ENCODE data around the gene KIR2DL4. TPM values are rescaled to one million over a fixed set of nuclear protein-coding genes. Genes with fewer than 3 reads are reported as not detected.
"Not testable (repeated sequence)": the region's sequence is repeated elsewhere in the genome, so short reads cannot be mapped to it uniquely, and the experiment has no call there.

Gene KIR2DL4
- not detected for total RNA-seq (2021; fragmentation: NEBNext Ultra II Directional; extraction: Animal tissue kit (Norgen Biotek cat#: 25700))
- long read RNA-seq, result 0 reads

DNA sequence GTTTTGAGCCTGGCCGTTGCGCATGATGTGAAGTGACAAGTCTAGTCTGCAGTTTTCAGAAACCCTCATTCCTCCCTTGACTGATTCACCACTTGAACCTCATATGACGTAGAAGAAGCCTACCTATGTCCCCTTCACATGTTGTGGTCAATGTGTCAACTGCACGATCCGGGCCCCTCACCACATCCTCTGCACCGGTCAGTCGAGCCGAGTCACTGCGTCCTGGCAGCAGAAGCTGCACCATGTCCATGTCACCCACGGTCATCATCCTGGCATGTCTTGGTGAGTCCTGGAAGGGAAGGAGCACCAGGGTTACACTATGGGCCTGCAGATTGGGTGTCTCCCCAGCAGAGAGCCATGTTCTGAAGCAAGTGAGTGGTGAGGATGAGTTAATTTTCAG, at the start of gene KIR2DL4:
Gene KIR2DL4 (plus strand): TSS at position 201 of the 400 bp plus-strand sequence. CDS start 42 bp downstream, at position 243.
- TF ChIP-seq, protein P1, sequence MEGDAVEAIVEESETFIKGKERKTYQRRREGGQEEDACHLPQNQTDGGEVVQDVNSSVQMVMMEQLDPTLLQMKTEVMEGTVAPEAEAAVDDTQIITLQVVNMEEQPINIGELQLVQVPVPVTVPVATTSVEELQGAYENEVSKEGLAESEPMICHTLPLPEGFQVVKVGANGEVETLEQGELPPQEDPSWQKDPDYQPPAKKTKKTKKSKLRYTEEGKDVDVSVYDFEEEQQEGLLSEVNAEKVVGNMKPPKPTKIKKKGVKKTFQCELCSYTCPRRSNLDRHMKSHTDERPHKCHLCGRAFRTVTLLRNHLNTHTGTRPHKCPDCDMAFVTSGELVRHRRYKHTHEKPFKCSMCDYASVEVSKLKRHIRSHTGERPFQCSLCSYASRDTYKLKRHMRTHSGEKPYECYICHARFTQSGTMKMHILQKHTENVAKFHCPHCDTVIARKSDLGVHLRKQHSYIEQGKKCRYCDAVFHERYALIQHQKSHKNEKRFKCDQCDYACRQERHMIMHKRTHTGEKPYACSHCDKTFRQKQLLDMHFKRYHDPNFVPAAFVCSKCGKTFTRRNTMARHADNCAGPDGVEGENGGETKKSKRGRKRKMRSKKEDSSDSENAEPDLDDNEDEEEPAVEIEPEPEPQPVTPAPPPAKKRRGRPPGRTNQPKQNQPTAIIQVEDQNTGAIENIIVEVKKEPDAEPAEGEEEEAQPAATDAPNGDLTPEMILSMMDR (IDR thresholded peaks at IDR 0.05), result no peak
- H3K27ac Mint-ChIP-seq, result no peak within 1 kb of the TSS
- H3K4me1 Mint-ChIP-seq (ENCODE audit: low read depth), result no peaks in the 10 kb centered on the region
- H3K4me3 Mint-ChIP-seq, result no peak within 1 kb of the TSS
- H3K27me3 Mint-ChIP-seq (ENCODE audit: insufficient read depth), result 0 out of 2 replicates have a peak, but pooled peaks cover 3% of the 10 kb centered on the region
- peaks cover 40% of the 10 kb centered on the region for H3K9me3 Mint-ChIP-seq
- no peak for DNase-seq
- H3K36me3 Mint-ChIP-seq (ENCODE audit: low read depth), result no peaks in the 10 kb centered on the region

DNA sequence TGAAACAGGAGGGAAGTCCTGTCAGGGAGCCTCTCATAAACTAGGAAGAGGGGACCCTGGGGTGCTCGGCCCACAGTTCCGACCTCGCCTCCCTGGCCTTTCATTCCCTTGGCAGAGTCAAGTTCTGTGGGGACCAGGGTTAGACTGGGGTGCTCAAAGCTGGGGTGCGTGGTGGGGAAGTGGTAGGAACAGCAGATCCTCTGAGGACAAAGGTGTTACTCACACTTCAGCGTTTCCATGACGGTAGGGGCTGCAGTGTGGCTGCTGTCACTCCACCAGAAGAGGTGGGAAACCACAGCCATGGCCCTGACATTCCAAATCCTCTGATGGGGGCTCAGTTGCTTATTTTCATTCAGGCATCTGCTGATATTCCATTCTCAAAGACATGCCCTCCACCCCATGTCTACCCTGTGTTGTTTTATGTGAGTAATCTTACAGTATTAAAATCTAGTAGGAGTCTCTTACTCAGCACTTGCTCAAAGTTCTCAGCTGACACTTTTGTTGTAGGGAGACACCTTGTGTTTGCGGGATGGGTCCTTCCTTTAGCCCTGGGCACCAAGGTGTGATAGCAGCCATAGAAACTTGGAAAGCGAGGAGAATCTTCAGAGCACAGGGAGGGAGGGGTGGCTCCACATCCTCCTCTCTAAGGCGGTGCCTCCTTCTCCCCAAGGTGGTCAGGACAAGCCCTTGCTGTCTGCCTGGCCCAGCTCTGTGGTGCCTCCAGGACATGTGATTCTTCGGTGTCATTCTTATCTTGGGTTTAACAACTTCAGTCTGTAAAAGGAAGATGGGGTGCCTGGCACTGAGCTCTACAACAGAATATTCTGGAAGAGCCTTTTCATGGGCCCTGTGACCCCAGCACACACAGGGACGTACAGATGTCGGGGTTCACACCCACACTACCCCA, 47.0 kb upstream of the KIR2DL4 start:
- not testable (repeated sequence) for DNase-seq, H3K4me3 Mint-ChIP-seq

DNA sequence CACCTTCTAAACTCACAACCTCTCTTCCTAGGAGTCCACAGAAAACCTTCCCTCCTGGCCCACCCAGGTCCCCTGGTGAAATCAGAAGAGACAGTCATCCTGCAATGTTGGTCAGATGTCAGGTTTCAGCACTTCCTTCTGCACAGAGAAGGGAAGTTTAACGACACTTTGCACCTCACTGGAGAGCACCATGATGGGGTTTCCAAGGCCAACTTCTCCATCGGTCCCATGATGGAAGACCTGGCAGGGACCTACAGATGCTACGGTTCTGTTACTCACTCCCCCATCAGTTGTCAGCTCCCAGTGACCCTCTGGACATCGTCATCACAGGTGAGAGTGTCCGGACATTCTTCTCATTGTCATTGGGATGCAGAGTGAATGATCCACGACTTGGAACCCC, 44.8 kb upstream of the KIR2DL4 start:
- H3K27ac Mint-ChIP-seq; DNase-seq; H3K4me1 Mint-ChIP-seq (ENCODE audit: low read depth); H3K27me3 Mint-ChIP-seq (ENCODE audit: insufficient read depth); H3K36me3 Mint-ChIP-seq (ENCODE audit: low read depth); H3K4me3 Mint-ChIP-seq: not testable (repeated sequence)
- peaks cover 48% of the 10 kb centered on the region for H3K9me3 Mint-ChIP-seq

More for the DNA sequence above, 47.0 kb upstream of the KIR2DL4 start:
- not testable (repeated sequence) for H3K4me1 Mint-ChIP-seq (ENCODE audit: low read depth); H3K36me3 Mint-ChIP-seq (ENCODE audit: low read depth); H3K27me3 Mint-ChIP-seq (ENCODE audit: insufficient read depth); H3K27ac Mint-ChIP-seq
- H3K9me3 Mint-ChIP-seq, result peaks cover 51% of the 10 kb centered on the region

DNA sequence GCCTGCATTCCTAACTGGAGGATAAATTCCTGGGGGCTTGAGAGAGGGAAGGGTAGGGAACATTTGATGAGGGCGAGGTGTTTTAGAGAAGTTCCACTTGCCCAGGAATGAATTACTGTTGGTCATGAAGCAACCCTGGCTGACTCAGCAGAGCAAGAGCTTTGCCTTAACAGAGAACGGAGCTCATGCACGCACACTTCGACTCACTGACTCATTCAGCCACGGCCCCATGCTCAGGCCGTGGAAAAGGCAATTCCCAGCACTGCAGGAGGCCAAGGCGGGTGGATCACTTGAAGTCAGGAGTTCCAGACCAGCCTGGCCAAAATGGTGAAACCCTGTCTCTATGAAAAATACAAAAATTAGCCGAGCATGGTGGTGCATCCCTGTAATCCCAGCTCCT, 39.2 kb upstream of the KIR2DL4 start:
- H3K27ac Mint-ChIP-seq; DNase-seq; H3K4me1 Mint-ChIP-seq (ENCODE audit: low read depth); H3K27me3 Mint-ChIP-seq (ENCODE audit: insufficient read depth); H3K36me3 Mint-ChIP-seq (ENCODE audit: low read depth); H3K4me3 Mint-ChIP-seq: not testable (repeated sequence)
- H3K9me3 Mint-ChIP-seq, result peaks cover 34% of the 10 kb centered on the region

DNA sequence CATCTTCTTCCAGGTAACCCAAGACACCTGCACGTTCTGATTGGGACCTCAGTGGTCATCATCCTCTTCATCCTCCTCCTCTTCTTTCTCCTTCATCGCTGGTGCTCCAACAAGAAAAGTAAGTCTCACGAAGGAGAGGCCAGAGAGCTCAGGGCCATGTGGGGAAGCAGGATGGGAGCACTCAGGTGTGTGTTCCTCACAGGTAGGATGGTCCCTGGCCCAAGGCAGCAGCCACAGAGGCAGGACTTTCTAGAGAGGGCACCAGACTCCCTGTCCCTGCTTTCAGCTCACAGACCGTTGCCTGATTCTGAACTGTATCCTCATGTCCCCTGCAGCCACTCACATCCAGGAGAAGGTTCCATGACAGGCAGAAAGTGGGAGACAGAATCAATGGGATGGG, 36.9 kb upstream of the KIR2DL4 start:
- H3K4me1 Mint-ChIP-seq (ENCODE audit: low read depth); DNase-seq; H3K27ac Mint-ChIP-seq; H3K4me3 Mint-ChIP-seq; H3K27me3 Mint-ChIP-seq (ENCODE audit: insufficient read depth): not testable (repeated sequence)
- H3K9me3 Mint-ChIP-seq, result peaks cover 39% of the 10 kb centered on the region
- H3K36me3 Mint-ChIP-seq (ENCODE audit: low read depth), result peaks cover 10% of the 10 kb centered on the region; the same call in 1 of the 2 replicates

DNA sequence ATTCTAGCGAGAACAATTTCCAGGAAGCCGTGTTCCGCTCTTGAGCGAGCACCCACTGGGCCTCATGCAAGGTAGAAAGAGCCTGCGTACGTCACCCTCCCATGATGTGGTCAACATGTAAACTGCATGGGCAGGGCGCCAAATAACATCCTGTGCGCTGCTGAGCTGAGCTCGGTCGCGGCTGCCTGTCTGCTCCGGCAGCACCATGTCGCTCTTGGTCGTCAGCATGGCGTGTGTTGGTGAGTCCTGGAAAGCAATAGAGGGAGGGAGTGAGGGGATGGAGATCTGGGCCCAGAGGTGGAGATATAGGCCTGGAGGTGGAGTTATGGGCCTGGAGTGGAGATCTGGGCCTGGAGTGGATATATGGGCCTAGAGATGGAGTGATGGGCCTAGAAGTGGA, 33.8 kb upstream of the KIR2DL4 start, which contains the start of gene KIR2DL1:
Gene KIR2DL1 (plus strand): TSS at position 148 of the 400 bp plus-strand sequence. CDS start 58 bp downstream, at position 206.
- H3K27me3 Mint-ChIP-seq (ENCODE audit: insufficient read depth); DNase-seq; H3K4me3 Mint-ChIP-seq; H3K27ac Mint-ChIP-seq; H3K4me1 Mint-ChIP-seq (ENCODE audit: low read depth): not testable (repeated sequence)
- Mint-ChIP-seq H3K36me3 (ENCODE audit: low read depth) (peaks cover 10% of the 10 kb centered on the region; the same call in 1 of the 2 replicates), H3K9me3 (peaks cover 59% of the 10 kb centered on the region)

DNA sequence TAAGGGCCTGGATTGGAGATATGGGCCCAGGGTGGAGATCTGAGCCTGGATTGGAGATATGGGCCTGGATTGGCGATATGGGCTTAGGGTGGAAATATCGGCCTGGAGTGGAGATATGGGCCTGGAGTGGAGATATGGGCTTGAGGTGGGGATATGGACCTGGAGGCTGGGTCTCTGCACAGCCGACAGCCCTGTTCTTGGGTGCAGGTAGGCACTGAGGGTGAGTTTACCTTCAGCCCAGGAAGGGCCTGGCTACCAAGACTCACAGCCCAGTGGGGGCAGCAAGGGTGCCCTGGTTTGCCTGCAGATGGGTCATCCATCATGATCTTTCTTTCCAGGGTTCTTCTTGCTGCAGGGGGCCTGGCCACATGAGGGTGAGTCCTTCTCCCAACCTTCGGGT, 32.9 kb upstream of the KIR2DL4 start:
- peaks cover 60% of the 10 kb centered on the region for H3K9me3 Mint-ChIP-seq
- not testable (repeated sequence) for H3K27me3 Mint-ChIP-seq (ENCODE audit: insufficient read depth); H3K27ac Mint-ChIP-seq; H3K4me1 Mint-ChIP-seq (ENCODE audit: low read depth); H3K36me3 Mint-ChIP-seq (ENCODE audit: low read depth); DNase-seq; H3K4me3 Mint-ChIP-seq

DNA sequence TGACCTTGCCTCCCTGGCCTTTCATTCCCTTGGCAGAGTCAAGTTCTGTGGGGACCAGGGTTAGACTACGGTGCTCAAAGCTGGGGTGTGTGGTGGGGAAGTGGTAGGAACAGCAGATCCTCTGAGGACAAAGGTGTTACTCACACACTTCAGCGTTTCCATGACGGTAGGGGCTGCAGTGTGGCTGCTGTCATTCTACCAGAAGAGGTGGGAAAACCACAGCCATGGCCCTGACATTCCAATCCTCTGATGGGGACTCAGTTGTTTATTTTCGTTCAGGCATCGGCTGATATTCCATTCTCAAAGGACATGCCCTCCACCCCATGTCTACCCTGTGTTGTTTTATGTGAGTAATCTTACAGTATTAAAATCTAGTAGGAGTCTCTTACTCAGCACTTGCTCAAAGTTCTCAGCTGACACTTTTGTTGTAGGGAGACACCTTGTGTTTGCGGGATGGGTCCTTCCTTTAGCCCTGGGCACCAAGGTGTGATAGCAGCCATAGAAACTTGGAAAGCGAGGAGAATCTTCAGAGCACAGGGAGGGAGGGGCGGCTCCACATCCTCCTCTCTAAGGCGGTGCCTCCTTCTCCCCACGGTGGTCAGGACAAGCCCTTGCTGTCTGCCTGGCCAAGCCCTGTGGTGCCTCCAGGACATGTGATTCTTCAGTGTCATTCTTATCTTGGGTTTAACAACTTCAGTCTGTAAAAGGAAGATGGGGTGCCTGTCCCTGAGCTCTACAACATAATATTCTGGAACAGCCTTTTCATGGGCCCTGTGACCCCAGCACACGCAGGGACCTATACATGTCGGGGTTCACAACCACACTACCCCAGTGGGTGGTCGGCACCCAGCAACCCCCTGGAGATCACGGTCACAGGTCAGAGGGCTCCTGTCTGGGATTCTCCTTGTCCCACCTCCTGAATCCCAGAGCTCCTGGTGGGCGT, 32.1 kb upstream of the KIR2DL4 start:
- not testable (repeated sequence) for H3K4me1 Mint-ChIP-seq (ENCODE audit: low read depth); H3K27me3 Mint-ChIP-seq (ENCODE audit: insufficient read depth); H3K36me3 Mint-ChIP-seq (ENCODE audit: low read depth); DNase-seq; H3K27ac Mint-ChIP-seq; H3K4me3 Mint-ChIP-seq
- H3K9me3 Mint-ChIP-seq, result peaks cover 63% of the 10 kb centered on the region

DNA sequence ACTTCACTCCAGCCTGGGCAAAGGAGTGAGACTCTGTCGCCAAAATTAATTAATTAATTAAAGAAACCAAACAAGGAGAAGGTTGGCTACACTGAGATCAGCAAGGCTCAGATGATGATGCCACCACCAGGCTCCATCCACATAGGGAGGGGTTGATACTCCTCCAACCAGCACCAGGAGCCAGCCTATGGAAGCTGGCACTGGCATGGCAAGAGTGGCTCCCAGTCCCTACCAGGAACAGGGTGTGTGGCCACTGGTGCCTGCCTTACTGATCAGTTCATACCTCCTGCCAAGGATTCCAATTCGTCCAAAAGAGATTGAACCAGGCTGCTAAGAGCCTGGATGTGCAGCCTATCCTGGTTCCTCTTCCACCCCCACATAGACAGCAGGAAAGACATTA, 30.7 kb upstream of the KIR2DL4 start:
- H3K4me1 Mint-ChIP-seq (ENCODE audit: low read depth); H3K27me3 Mint-ChIP-seq (ENCODE audit: insufficient read depth); DNase-seq; H3K4me3 Mint-ChIP-seq; H3K27ac Mint-ChIP-seq; H3K36me3 Mint-ChIP-seq (ENCODE audit: low read depth): not testable (repeated sequence)
- peaks cover 64% of the 10 kb centered on the region for H3K9me3 Mint-ChIP-seq

DNA sequence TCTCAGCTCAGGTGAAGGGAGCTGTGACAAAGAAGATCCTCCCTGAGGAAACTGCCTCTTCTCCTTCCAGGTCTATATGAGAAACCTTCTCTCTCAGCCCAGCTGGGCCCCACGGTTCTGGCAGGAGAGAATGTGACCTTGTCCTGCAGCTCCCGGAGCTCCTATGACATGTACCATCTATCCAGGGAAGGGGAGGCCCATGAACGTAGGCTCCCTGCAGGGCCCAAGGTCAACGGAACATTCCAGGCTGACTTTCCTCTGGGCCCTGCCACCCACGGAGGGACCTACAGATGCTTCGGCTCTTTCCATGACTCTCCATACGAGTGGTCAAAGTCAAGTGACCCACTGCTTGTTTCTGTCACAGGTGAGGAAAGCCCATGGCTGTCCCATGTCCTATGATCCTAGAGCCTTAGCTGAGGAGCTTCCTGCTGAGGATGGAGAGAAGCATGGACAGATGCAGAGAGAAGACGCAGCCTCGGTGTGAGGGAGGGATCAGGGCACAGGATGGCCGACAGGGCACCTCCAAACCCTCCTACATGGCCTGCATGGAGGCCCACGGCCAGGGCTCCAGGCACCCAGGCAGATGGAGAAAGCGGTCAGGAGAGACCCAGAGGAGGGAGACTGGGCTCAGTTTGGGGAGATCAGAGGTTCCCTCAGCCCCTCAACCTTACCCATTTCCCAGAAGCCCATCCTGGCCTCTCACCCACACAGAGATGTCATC, 28.2 kb upstream of the KIR2DL4 start:
- not testable (repeated sequence) for DNase-seq; H3K27me3 Mint-ChIP-seq (ENCODE audit: insufficient read depth); H3K4me1 Mint-ChIP-seq (ENCODE audit: low read depth); H3K4me3 Mint-ChIP-seq; H3K27ac Mint-ChIP-seq; H3K36me3 Mint-ChIP-seq (ENCODE audit: low read depth)
- H3K9me3 Mint-ChIP-seq, result peaks cover 67% of the 10 kb centered on the region

DNA sequence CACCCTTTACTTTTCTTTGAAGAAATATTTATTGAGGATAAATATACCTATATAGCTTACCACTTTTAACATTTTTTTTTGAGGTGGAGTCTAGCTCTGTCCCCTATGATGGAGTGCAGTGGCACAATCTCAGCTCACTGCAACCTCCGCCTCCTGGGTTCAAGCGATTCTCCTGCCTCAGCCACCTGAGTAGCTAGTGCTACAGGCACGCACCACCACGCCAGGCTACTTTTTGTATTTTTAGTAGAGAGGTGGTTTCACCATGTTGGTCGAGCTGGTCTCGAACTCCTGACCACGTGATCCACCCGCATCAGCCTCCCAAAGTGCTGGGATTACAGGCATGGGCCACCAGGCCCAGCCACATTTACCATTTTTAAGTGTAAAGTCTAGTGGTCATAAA, 27.6 kb upstream of the KIR2DL4 start:
- H3K27me3 Mint-ChIP-seq (ENCODE audit: insufficient read depth); H3K27ac Mint-ChIP-seq; DNase-seq; H3K4me1 Mint-ChIP-seq (ENCODE audit: low read depth); H3K36me3 Mint-ChIP-seq (ENCODE audit: low read depth); H3K4me3 Mint-ChIP-seq: not testable (repeated sequence)
- peaks cover 63% of the 10 kb centered on the region for H3K9me3 Mint-ChIP-seq

DNA sequence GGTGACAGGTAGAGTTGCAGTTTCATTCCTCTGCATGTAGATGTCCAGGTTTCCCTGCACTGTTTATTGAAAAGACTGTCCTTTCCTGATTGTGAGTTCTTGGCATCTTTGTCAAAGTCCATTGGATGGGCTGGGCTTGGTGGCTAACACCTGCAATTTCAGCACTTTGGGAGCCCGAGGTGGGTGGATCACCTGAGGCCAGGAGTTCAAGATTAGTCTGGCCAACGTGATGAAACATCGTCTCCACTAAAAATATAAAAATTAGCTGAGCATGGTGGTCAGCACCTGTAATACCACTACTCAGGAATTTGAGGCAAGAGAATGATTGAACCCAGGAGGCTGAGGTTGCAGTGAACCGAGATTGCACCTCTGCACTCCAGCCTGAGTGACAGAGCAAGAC, 25.6 kb upstream of the KIR2DL4 start:
- not testable (repeated sequence) for H3K36me3 Mint-ChIP-seq (ENCODE audit: low read depth); H3K4me3 Mint-ChIP-seq
- peaks cover 60% of the 10 kb centered on the region for H3K9me3 Mint-ChIP-seq

More for the DNA sequence above, 25.6 kb upstream of the KIR2DL4 start:
- H3K4me1 Mint-ChIP-seq (ENCODE audit: low read depth); H3K27ac Mint-ChIP-seq; DNase-seq; H3K27me3 Mint-ChIP-seq (ENCODE audit: insufficient read depth): not testable (repeated sequence)
